ENCODE data around the gene YPEL2. TPM values are rescaled to one million over a fixed set of nuclear protein-coding genes. Genes with fewer than 3 reads are reported as not detected.

YPEL2 gene
- total and polyA plus RNA-seq, 2 of the 13 experiments (the other 11 are each of a cell fraction or from before 2014, with no cell fraction given) = 8.5 to 21.1 TPM

- no peak for TF ChIP-seq NR2F6 (IDR thresholded peaks at IDR 0.05)
- no peak for TF ChIP-seq NR2F6 (CRISPR knock-in tag; IDR thresholded peaks at IDR 0.05)
- TF ChIP-seq, protein P1, sequence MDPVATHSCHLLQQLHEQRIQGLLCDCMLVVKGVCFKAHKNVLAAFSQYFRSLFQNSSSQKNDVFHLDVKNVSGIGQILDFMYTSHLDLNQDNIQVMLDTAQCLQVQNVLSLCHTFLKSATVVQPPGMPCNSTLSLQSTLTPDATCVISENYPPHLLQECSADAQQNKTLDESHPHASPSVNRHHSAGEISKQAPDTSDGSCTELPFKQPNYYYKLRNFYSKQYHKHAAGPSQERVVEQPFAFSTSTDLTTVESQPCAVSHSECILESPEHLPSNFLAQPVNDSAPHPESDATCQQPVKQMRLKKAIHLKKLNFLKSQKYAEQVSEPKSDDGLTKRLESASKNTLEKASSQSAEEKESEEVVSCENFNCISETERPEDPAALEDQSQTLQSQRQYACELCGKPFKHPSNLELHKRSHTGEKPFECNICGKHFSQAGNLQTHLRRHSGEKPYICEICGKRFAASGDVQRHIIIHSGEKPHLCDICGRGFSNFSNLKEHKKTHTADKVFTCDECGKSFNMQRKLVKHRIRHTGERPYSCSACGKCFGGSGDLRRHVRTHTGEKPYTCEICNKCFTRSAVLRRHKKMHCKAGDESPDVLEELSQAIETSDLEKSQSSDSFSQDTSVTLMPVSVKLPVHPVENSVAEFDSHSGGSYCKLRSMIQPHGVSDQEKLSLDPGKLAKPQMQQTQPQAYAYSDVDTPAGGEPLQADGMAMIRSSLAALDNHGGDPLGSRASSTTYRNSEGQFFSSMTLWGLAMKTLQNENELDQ (CRISPR knock-in tag; IDR thresholded peaks at IDR 0.05; ENCODE audit: borderline replicate concordance) = no peak
- TF ChIP-seq, protein P2, sequence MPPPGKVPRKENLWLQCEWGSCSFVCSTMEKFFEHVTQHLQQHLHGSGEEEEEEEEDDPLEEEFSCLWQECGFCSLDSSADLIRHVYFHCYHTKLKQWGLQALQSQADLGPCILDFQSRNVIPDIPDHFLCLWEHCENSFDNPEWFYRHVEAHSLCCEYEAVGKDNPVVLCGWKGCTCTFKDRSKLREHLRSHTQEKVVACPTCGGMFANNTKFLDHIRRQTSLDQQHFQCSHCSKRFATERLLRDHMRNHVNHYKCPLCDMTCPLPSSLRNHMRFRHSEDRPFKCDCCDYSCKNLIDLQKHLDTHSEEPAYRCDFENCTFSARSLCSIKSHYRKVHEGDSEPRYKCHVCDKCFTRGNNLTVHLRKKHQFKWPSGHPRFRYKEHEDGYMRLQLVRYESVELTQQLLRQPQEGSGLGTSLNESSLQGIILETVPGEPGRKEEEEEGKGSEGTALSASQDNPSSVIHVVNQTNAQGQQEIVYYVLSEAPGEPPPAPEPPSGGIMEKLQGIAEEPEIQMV (CRISPR knock-in tag; IDR thresholded peaks at IDR 0.05; ENCODE audit: low read depth) = no peak
- no peak for TF ChIP-seq JDP2 (CRISPR knock-in tag; IDR thresholded peaks at IDR 0.05; ENCODE audit: borderline replicate concordance)
- TF ChIP-seq SRSF1 (optimal IDR thresholded peaks at IDR 0.05; ENCODE audit: low read depth, low read length) = no peak
- TF ChIP-seq, protein P3, sequence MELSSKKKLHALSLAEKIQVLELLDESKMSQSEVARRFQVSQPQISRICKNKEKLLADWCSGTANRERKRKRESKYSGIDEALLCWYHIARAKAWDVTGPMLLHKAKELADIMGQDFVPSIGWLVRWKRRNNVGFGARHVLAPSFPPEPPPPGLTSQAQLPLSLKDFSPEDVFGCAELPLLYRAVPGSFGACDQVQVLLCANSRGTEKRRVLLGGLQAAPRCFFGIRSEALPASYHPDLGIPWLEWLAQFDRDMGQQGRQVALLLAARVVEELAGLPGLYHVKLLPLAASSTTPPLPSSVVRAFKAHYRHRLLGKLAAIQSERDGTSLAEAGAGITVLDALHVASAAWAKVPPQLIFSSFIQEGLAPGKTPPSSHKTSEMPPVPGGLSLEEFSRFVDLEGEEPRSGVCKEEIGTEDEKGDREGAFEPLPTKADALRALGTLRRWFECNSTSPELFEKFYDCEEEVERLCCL (CRISPR knock-in tag; IDR thresholded peaks at IDR 0.05; ENCODE audit: borderline replicate concordance) = no peak
Observed at GRCh38 chr17:59424331-59424730, 92.9 kb downstream of the YPEL2 start (continued).
